Activated T-cell treated with anti-CD3 and anti-CD28 coated beads, Interleukin-2, amount 50 U/mL, for 4 hours (primary cell): Measurements from ENCODE around the gene TCOF1. TPM values are rescaled to one million over a fixed set of nuclear protein-coding genes. Genes with fewer than 3 reads are reported as not detected.
A peak's percentile ranks its signal among the peaks of the same experiment; 100 is the strongest.
"Not testable (repeated sequence)": the region's sequence is repeated elsewhere in the genome, so short reads cannot be mapped to it uniquely, and the experiment has no call there.

Experiments used
- ATAC-seq, 2 donors: fragments of 200-7000 bp; cut with Tn5 transposase; one replicate each; pipeline ENCODE4 v1.10.0; 2021
- DNase-seq: peaks from one replicate; pipeline ENCODE4 v3.0.0-alpha.2; 2020
- H3K27me3 Mint-ChIP-seq: one replicate; pipeline ENCODE4 v1.8.0; 2021; ENCODE audit warnings: low read depth, mixed read lengths
- H3K36me3 Mint-ChIP-seq: one replicate; pipeline ENCODE4 v1.8.0; 2022; ENCODE audit warnings: mixed read lengths; ENCODE audit not compliant: insufficient read depth
- H3K4me1 Mint-ChIP-seq: one replicate; pipeline ENCODE4 v1.8.0; 2021; ENCODE audit warnings: low read depth, mixed read lengths
- H3K4me3 Mint-ChIP-seq: one replicate; pipeline ENCODE4 v1.8.0; 2021; ENCODE audit warnings: mild to moderate bottlenecking, moderate library complexity, mixed read lengths
- H3K9me3 Mint-ChIP-seq: one replicate; pipeline ENCODE4 v1.8.0; 2021; ENCODE audit warnings: mixed read lengths
- total RNA-seq, 3 donors: library from RNA; stranded (reverse); gene quantifications; one replicate each; pipeline ENCODE4 v1.2.1, GENCODE V29; 2021

The TCOF1 gene
- total RNA-seq, 3 donors from 2014 or later, result 153 to 160 (median 156) TPM

- peaks cover 9% of the 10 kb centered on the region for H3K36me3 Mint-ChIP-seq
- ATAC-seq (no peak), DNase-seq (no peak)
- H3K27me3 Mint-ChIP-seq, result no peaks in the 10 kb centered on the region
- no peak overlapping the region for H3K4me3 Mint-ChIP-seq
- peaks cover 26% of the 10 kb centered on the region for H3K4me1 Mint-ChIP-seq
- H3K9me3 Mint-ChIP-seq, result no peaks in the 10 kb centered on the region
Observed at GRCh38 chr5:150406723-150407095, 49.2 kb downstream of the TCOF1 start.

- ATAC-seq (no peak), DNase-seq (no peak)
- Mint-ChIP-seq H3K27me3 (no peaks in the 10 kb centered on the region), H3K9me3 (no peaks in the 10 kb centered on the region), H3K36me3 (peaks cover 7% of the 10 kb centered on the region), H3K4me3 (no peak overlapping the region), H3K4me1 (peaks cover 26% of the 10 kb centered on the region)
Observed at GRCh38 chr5:150407096-150407720, 49.7 kb downstream of the TCOF1 start.

GRCh38 chr5:150408231-150408943 lies 50.9 kb downstream of the TCOF1 start:
- DNase-seq, result no peak
- Mint-ChIP-seq H3K36me3 (peaks cover 3% of the 10 kb centered on the region), H3K27me3 (no peaks in the 10 kb centered on the region), H3K4me1 (peaks cover 37% of the 10 kb centered on the region), H3K4me3 (peak overlapping the region; percentile 59), H3K9me3 (no peaks in the 10 kb centered on the region)
- no peak for ATAC-seq

- H3K36me3 Mint-ChIP-seq, result peaks cover 3% of the 10 kb centered on the region
- no peaks in the 10 kb centered on the region for H3K9me3 Mint-ChIP-seq
- ATAC-seq, result peak; percentile 33 to 34
- H3K4me3 Mint-ChIP-seq, result peak overlapping the region; percentile 98
- peaks cover 42% of the 10 kb centered on the region for H3K4me1 Mint-ChIP-seq
- DNase-seq, result peak; percentile 25
- no peaks in the 10 kb centered on the region for H3K27me3 Mint-ChIP-seq
Observed at GRCh38 chr5:150409638-150410523, 52.4 kb downstream of the TCOF1 start.

DNA sequence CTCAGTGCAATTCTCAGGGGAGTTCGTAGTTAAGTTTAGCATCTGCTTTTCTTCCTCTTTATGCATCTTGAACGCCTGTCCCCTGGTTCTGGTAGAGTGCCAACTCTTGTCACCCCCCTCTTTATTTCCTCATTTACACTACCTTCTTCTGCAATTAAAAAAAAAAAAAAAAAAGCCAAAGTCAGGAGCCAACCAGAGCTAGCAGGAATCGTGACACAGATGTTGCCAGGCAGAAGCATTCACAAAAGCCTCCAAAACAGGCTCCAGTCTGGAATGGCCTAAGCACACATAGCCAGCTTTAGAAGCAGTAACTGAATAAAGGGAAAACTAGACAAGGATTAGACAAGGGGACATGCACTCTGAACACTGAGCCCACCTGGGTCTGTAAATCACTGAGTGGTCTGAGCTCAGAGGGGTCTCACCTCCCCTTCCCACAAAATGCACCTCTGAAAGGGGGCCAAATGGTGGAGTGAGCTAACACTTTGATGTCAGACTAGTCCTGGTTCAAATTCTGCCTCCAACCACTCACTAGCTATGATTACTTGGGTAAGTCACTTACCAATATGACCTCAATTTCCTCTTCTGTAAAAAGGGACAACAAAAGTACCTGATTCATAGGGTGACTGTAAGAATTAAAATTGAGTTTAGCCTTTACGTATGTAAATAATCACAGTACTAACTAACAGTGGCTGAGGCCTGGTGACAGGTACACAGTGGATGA lies 53.2 kb downstream of the TCOF1 start:
- H3K27me3 Mint-ChIP-seq, result no peaks in the 10 kb centered on the region
- H3K4me3 Mint-ChIP-seq, result peak overlapping the region; percentile 98
- H3K4me1 Mint-ChIP-seq, result peaks cover 45% of the 10 kb centered on the region
- H3K9me3 Mint-ChIP-seq, result no peaks in the 10 kb centered on the region
- DNase-seq (peak; percentile 39), ATAC-seq (peak in 1 of 2 donors; percentile 14)
- peaks cover 3% of the 10 kb centered on the region for H3K36me3 Mint-ChIP-seq

DNA sequence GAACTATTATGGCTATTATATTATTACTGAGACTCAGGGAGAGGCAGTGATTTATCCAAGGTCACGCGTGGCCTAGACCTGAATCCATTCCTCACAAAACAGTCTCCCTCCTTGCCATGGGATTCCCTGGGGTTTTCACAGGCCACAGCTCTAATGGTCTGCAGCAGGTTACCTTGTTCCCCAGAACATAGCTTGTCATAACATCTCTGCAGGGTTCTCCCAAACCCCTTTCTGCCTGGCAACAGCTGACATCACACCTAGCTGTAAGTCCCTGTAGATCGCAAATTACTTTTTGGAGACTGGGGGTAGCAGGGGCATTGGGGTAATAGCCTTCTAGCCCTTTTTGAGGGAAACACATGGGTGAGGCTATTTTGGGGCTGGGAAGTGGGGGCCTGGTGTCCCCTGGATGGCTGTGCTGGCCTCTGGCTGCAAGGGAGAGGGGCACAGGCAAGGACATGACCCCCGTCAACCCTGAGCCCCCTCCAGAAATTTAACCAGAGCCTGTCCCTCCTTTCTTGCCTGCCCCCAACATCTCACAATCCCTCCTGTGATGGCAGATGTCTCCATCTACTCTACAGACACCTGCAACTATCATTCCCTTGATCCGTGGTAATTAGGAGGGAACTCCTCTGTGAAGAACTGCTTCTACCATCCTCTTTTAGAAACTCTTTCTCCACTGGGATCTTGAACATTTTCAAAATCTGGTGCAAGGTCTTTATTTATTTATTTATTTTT lies 53.9 kb downstream of the TCOF1 start:
- peak; percentile 56 for DNase-seq
- Mint-ChIP-seq H3K27me3 (no peaks in the 10 kb centered on the region), H3K9me3 (no peaks in the 10 kb centered on the region), H3K4me3 (peak overlapping the region; percentile 98), H3K36me3 (peaks cover 2% of the 10 kb centered on the region), H3K4me1 (peaks cover 45% of the 10 kb centered on the region)
- ATAC-seq, result peak; percentile 16 to 27

DNA sequence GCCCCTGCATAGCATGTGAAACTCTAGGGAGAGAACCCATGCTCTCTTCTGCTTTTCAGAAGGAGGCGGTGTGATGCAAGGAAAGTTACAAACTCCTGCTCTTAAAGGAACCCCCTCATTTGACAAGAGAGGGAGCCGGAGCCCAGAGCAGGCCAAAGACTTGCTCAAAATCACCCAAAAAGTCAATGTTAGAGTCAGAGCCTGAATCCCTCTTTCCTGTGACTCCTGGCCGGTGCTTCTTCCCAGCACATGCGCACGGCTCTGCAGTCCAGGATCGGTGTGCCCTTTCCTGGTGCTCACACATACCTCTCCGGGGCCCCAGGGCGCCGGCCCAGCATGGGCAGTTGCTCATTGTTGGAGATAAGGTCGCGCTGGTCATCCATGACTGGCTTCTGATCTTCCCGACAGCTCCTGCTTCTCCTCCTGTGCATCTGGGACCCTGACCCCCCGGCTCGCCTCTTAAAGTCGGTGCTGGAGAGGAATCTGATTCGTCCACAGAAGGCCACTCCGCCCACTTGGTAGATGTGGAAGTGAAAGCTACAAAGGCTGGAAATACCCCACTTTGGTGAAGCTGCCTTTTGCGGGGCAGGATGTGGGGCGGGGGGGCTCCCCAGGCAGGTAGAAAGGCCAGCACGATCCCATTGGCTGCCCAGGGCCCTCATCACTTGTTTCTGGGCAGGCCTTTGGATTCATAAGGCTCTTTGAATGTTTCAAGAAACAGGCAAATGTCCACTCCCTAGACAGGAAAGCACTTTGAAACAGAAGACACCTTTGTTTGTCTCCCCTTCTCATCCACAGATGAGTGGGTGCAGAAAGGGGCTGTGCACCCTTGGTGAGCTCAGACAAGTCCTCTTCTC lies 55.0 kb downstream of the TCOF1 start, which contains the start of gene CD74:
TSS of gene CD74 (minus strand) at position 592 of the 857 bp plus-strand sequence. CDS start at position 431, 161 bp downstream.
- Mint-ChIP-seq H3K4me1 (peaks cover 45% of the 10 kb centered on the region), H3K27me3 (no peaks in the 10 kb centered on the region), H3K36me3 (peaks cover 2% of the 10 kb centered on the region), H3K9me3 (no peaks in the 10 kb centered on the region), H3K4me3 (peak within 1 kb of the TSS; percentile 98)
- DNase-seq (peak; percentile 88), ATAC-seq (peak; percentile 90 to 93)

- no peak for ATAC-seq
- peaks cover 2% of the 10 kb centered on the region for H3K36me3 Mint-ChIP-seq
- H3K9me3 Mint-ChIP-seq, result no peaks in the 10 kb centered on the region
- H3K4me3 Mint-ChIP-seq, result peak overlapping the region; percentile 98
- no peak for DNase-seq
- H3K27me3 Mint-ChIP-seq, result no peaks in the 10 kb centered on the region
- peaks cover 43% of the 10 kb centered on the region for H3K4me1 Mint-ChIP-seq
Observed at GRCh38 chr5:150413176-150413901, 55.8 kb downstream of the TCOF1 start.

- H3K36me3 Mint-ChIP-seq, H3K9me3 Mint-ChIP-seq, H3K27me3 Mint-ChIP-seq, H3K4me3 Mint-ChIP-seq, DNase-seq, ATAC-seq: not testable (repeated sequence)
- peaks cover 40% of the 10 kb centered on the region for H3K4me1 Mint-ChIP-seq
Observed at GRCh38 chr5:150413902-150414790, 56.6 kb downstream of the TCOF1 start.

DNA sequence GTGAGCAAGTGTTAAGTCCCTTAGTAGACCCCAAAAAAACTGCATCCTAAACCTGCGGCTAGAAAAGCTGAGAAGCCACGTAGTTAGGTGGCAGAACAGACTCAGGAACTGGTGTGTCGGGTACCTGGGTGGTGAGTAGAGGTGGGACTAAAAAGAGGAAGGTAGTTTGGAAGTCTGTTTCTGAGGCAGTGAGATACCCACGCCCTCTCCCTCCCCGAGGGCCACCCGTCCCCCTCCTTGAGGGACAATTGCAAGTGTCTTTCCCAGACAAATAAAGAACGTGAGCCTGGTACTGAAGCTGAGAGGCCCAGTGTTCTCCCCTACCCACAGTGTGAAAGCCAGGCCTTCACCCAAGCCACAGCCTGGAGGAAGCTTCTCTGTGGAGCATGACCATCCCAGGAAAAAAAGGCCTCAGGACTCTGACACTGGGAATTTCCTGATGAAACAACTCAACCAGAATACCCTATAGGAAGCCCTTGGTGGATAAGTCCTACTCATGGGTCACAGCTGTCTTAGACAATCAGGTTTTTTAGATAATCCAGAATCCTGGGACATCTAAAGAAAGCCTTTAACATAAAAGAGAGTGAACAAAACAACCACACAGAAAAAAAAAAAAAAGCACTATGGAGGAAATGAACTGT lies 62.3 kb downstream of the TCOF1 start:
- Mint-ChIP-seq H3K27me3 (peaks cover 3% of the 10 kb centered on the region), H3K9me3 (no peaks in the 10 kb centered on the region), H3K4me1 (peaks cover 8% of the 10 kb centered on the region), H3K4me3 (no peak overlapping the region), H3K36me3 (no peaks in the 10 kb centered on the region)
- no peak for DNase-seq
- ATAC-seq, result no peak

GRCh38 chr5:150422075-150422474 lies 64.6 kb downstream of the TCOF1 start:
- no peaks in the 10 kb centered on the region for H3K9me3 Mint-ChIP-seq
- H3K27me3 Mint-ChIP-seq, result peaks cover 3% of the 10 kb centered on the region
- no peak for ATAC-seq

More at GRCh38 chr5:150422075-150422474, 64.6 kb downstream of the TCOF1 start:
- H3K36me3 Mint-ChIP-seq, result no peaks in the 10 kb centered on the region
- no peak for DNase-seq
- no peak overlapping the region for H3K4me3 Mint-ChIP-seq
- H3K4me1 Mint-ChIP-seq, result peaks cover 4% of the 10 kb centered on the region
